Activated T-helper 17 cell treated with anti-CD3 and anti-CD28 coated beads, Interleukin-2, amount 50 U/mL, for 72 hours (primary cell): ENCODE results near the gene DPF1. TPM values are rescaled to one million over a fixed set of nuclear protein-coding genes. Genes with fewer than 3 reads are reported as not detected.

Experiments
- ATAC-seq: fragments of 150-1000 bp; cut with Tn5 transposase; replicated peaks from 2 replicates; pipeline ENCODE4 v1.10.0; 2021; ENCODE audit warnings: mild to moderate bottlenecking, moderate library complexity
- H3K27ac Mint-ChIP-seq: one replicate; pipeline ENCODE4 v1.8.0; 2022; ENCODE audit warnings: mixed read lengths
- H3K27me3 Mint-ChIP-seq: one replicate; pipeline ENCODE4 v1.8.0; 2022; ENCODE audit warnings: mixed read lengths
- H3K36me3 Mint-ChIP-seq: one replicate; pipeline ENCODE4 v1.8.0; 2022; ENCODE audit warnings: low read depth, mild to moderate bottlenecking, mixed read lengths
- H3K4me1 Mint-ChIP-seq: one replicate; pipeline ENCODE4 v1.8.0; 2022; ENCODE audit warnings: mixed read lengths
- H3K4me3 Mint-ChIP-seq: one replicate; pipeline ENCODE4 v1.8.0; 2022; ENCODE audit warnings: mild to moderate bottlenecking, mixed read lengths
- H3K9me3 Mint-ChIP-seq: one replicate; pipeline ENCODE4 v1.8.0; 2022; ENCODE audit warnings: mixed read lengths
- total RNA-seq, 2 donors: library from RNA; stranded (reverse); gene quantifications; one replicate each; pipeline ENCODE4 v1.2.3, GENCODE V29; 2022

Gene DPF1
- total RNA-seq, 2 donors from 2014 or later: 1.1 TPM; not detected in 1

GRCh38 chr19:38218204-38218603 is 5.8 kb downstream of the DPF1 start:
- H3K4me1 Mint-ChIP-seq: peaks cover 18% of the 10 kb centered on the region
- H3K4me3 Mint-ChIP-seq: no peak overlapping the region
- ATAC-seq: no peak
- no peaks in the 10 kb centered on the region for H3K9me3 Mint-ChIP-seq
- no peak overlapping the region for H3K27ac Mint-ChIP-seq
- peaks cover 10% of the 10 kb centered on the region for H3K36me3 Mint-ChIP-seq
- H3K27me3 Mint-ChIP-seq: peaks cover 43% of the 10 kb centered on the region

DNA sequence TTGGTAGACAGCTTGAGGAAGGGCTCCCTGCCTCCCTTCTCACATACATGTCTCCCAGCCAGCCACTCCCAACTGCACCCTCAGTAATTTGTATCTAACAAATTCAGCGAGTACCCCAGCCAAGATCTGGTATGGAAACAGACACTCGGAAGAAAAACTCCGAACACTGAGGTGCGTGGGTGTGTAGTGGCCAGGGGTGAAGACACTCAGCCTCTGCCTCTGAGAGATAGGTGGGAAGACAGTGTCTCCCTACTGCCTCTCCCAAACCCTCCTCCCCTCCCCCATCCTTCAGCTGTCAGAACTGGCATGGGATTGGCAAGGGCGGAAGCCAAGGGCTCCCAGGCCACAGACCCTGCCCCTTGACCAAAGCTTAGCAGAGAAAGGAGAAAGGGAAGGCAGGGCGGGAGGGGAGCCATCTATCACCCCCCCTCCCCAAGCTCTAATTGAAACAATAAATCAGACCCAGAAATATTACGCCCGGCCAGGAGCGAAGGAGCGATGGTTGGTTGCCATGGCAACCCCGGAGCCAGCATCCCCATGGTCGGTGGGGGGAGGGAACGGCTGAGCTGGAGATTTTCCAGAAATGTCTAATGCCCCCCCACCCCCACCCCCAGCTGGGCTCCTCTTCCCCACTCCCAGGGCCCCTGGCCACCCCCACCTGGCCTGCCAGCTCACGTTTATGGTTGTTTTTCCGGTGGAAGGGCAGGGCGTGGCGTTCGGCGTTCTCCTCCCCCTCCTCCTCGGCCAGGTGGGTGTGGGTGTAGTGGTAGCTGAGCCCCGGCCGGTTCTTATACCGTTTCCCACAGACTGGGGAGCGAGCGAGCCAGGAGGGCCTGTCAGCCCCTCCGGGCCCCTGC is 7.0 kb downstream of the DPF1 start:
- H3K4me3 Mint-ChIP-seq: no peak overlapping the region
- no peaks in the 10 kb centered on the region for H3K9me3 Mint-ChIP-seq
- peaks cover 37% of the 10 kb centered on the region for H3K27me3 Mint-ChIP-seq
- no peak overlapping the region for H3K27ac Mint-ChIP-seq
- H3K4me1 Mint-ChIP-seq: peaks cover 13% of the 10 kb centered on the region
- H3K36me3 Mint-ChIP-seq: peaks cover 8% of the 10 kb centered on the region
- no peak for ATAC-seq

- peak overlapping the region; percentile 91 for H3K27ac Mint-ChIP-seq
- H3K4me3 Mint-ChIP-seq: peak overlapping the region; percentile 63
- peaks cover 36% of the 10 kb centered on the region for H3K27me3 Mint-ChIP-seq
- H3K36me3 Mint-ChIP-seq: peaks cover 16% of the 10 kb centered on the region
- H3K9me3 Mint-ChIP-seq: no peaks in the 10 kb centered on the region
- peak; percentile 95 for ATAC-seq
- H3K4me1 Mint-ChIP-seq: peaks cover 17% of the 10 kb centered on the region
Observed at GRCh38 chr19:38213911-38214625, 10.0 kb downstream of the DPF1 start.

GRCh38 chr19:38213469-38213868 is 10.6 kb downstream of the DPF1 start:
- H3K4me3 Mint-ChIP-seq: peak overlapping the region; percentile 63
- peaks cover 16% of the 10 kb centered on the region for H3K36me3 Mint-ChIP-seq
- peaks cover 17% of the 10 kb centered on the region for H3K4me1 Mint-ChIP-seq
- H3K9me3 Mint-ChIP-seq: no peaks in the 10 kb centered on the region
- peak overlapping the region; percentile 91 for H3K27ac Mint-ChIP-seq
- H3K27me3 Mint-ChIP-seq: peaks cover 32% of the 10 kb centered on the region
- no peak for ATAC-seq

DNA sequence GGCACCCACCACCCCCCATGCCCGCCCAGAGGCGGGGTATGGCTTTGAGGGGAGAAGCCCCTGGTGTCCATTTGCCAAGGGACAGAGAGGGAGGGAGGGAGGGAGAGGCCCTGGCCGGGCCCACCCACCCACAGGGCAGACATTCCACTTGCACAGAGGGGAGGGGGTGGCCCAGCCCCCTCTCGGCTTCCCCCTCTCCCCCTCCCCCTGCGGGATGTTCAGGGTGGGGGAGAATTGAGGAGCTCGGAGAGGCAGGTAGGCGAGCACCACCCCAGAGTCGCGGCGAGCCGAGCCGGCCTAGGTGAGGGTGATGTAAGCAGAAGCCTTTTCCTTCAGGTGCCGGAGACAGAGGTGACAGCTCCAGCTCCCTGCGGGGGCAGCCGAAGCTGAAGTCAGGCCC is 12.3 kb downstream of the DPF1 start:
- Mint-ChIP-seq H3K4me3 (no peak overlapping the region), H3K36me3 (peaks cover 22% of the 10 kb centered on the region), H3K4me1 (peaks cover 17% of the 10 kb centered on the region), H3K27me3 (peaks cover 26% of the 10 kb centered on the region), H3K9me3 (no peaks in the 10 kb centered on the region), H3K27ac (no peak overlapping the region)
- no peak for ATAC-seq

GRCh38 chr19:38211151-38211591 is 12.9 kb downstream of the DPF1 start:
- Mint-ChIP-seq H3K27ac (no peak overlapping the region), H3K27me3 (peaks cover 26% of the 10 kb centered on the region), H3K9me3 (no peaks in the 10 kb centered on the region), H3K4me3 (no peak overlapping the region), H3K36me3 (peaks cover 25% of the 10 kb centered on the region), H3K4me1 (peaks cover 17% of the 10 kb centered on the region)
- no peak for ATAC-seq

- Mint-ChIP-seq H3K27ac (no peak overlapping the region), H3K27me3 (peaks cover 21% of the 10 kb centered on the region), H3K4me1 (peaks cover 17% of the 10 kb centered on the region), H3K4me3 (no peak overlapping the region), H3K9me3 (no peaks in the 10 kb centered on the region), H3K36me3 (peaks cover 25% of the 10 kb centered on the region)
- no peak for ATAC-seq
Observed at GRCh38 chr19:38210458-38210987, 13.5 kb downstream of the DPF1 start.

- Mint-ChIP-seq H3K27me3 (peaks cover 21% of the 10 kb centered on the region), H3K4me3 (no peak overlapping the region), H3K4me1 (peaks cover 17% of the 10 kb centered on the region), H3K36me3 (peaks cover 29% of the 10 kb centered on the region), H3K27ac (no peak overlapping the region), H3K9me3 (no peaks in the 10 kb centered on the region)
- no peak for ATAC-seq
Observed at GRCh38 chr19:38209671-38210457, 14.2 kb downstream of the DPF1 start.

DNA sequence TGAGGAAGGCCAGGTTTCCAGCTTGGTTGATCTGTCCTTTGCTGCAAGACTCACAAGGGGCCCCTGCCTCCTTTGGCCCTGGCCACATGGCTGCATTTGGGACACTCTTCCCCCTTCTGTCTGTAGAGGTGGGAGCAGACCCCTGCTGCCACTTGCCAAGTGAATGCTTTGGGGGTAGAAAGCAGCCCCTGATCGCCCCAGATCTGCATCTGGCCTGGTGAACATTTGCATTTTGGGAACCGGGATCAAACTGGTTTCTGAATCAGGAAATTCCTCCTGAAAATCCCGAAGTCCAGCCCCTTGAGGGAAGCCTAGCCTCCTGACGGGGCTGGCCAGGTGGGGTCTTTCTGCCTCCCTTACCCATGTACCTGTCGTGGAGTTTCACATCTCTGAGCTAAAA is 14.9 kb downstream of the DPF1 start:
- Mint-ChIP-seq H3K4me1 (peaks cover 13% of the 10 kb centered on the region), H3K9me3 (no peaks in the 10 kb centered on the region), H3K4me3 (no peak overlapping the region), H3K27ac (no peak overlapping the region), H3K27me3 (peaks cover 18% of the 10 kb centered on the region), H3K36me3 (peaks cover 33% of the 10 kb centered on the region)
- ATAC-seq: no peak

DNA sequence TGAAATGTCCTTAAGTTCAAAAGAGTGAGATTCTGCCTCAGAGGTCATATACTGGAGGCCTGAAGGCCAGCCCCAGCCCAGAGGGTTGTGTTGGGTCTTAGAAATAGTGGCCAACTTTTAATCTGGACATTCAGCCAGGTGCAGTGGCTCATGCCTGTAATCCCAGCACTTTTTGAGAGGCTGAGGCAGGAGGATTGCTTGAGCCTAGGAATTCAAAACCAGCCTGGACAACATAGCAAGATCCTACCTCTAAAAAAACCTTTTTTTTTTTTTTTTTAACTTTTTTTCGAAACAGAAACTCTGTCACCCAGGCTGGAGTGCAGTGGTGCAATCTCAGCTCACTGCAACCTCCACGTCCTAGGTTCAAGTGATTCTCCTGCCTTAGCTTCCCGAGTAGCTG is 15.5 kb downstream of the DPF1 start:
- Mint-ChIP-seq H3K27me3 (peaks cover 15% of the 10 kb centered on the region), H3K27ac (no peak overlapping the region), H3K4me1 (peaks cover 9% of the 10 kb centered on the region), H3K36me3 (peaks cover 27% of the 10 kb centered on the region), H3K4me3 (no peak overlapping the region), H3K9me3 (no peaks in the 10 kb centered on the region)
- ATAC-seq: no peak

DNA sequence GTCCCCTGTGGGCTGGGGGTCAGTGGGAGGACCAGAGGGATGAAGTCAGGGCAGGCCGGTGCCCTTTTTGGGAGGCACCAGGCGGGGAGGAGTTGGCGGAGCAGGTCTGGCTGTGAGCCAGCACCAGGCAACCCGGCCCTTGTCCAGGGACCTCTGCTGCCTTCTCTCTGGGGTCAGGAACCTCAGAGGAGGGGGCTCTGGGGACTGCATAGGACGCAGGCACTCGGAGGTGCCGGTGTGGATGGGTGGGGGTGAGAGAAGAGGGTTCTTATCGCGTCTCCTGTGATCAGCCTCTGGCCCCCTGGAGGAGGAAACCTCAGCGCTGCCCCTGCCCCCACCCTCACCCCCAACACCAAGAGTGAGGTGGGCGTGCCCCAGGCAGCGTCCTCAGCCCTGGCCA is 16.5 kb downstream of the DPF1 start:
- peaks cover 32% of the 10 kb centered on the region for H3K36me3 Mint-ChIP-seq
- H3K4me1 Mint-ChIP-seq: peaks cover 9% of the 10 kb centered on the region
- ATAC-seq: no peak

GRCh38 chr19:38206928-38207327 is 17.1 kb downstream of the DPF1 start:
- no peak for ATAC-seq
- Mint-ChIP-seq H3K4me1 (peaks cover 9% of the 10 kb centered on the region), H3K27me3 (peaks cover 15% of the 10 kb centered on the region), H3K36me3 (peaks cover 33% of the 10 kb centered on the region), H3K9me3 (no peaks in the 10 kb centered on the region), H3K27ac (no peak overlapping the region), H3K4me3 (no peak overlapping the region)

More for the DNA sequence above, 16.5 kb downstream of the DPF1 start:
- H3K4me3 Mint-ChIP-seq: no peak overlapping the region
- no peaks in the 10 kb centered on the region for H3K9me3 Mint-ChIP-seq
- H3K27ac Mint-ChIP-seq: no peak overlapping the region
- peaks cover 15% of the 10 kb centered on the region for H3K27me3 Mint-ChIP-seq

GRCh38 chr19:38206006-38206745 is 17.8 kb downstream of the DPF1 start:
- Mint-ChIP-seq H3K27ac (no peak overlapping the region), H3K27me3 (peaks cover 15% of the 10 kb centered on the region), H3K4me1 (peaks cover 9% of the 10 kb centered on the region), H3K36me3 (peaks cover 33% of the 10 kb centered on the region), H3K9me3 (no peaks in the 10 kb centered on the region), H3K4me3 (no peak overlapping the region)
- ATAC-seq: no peak
